ENCODE data around the gene KIAA1671.
"Not testable (repeated sequence)": the region's sequence is repeated elsewhere in the genome, so short reads cannot be mapped to it uniquely, and the experiment has no call there.

KIAA1671 gene

DNA sequence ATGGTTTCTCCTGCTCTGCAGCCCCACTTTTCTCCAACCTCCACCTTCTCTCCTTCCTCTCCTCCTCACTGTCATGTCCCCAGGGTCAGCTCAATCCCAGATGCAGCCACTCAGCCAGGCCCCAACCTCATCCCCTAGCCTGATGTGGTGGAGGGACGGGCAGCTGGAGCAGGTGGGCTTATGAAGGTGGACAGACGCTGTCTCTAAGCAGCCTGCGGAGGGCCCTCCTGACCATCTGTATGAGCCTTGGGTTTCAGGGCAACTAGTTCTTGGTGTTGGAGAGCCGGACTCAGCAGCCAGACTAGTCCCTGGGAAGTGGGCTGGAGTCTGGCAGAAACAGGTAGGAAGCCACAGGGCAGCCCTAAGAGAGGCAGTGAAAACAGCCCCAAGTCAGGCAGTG is 285.0 kb downstream of the KIAA1671 start:
- no peaks in the 10 kb centered on the region for H3K36me3 ChIP-seq (ENCODE audit: control insufficient read depth, insufficient read depth, low read length)
- H3K4me3 ChIP-seq (ENCODE audit: low read depth, low read length), result no peak overlapping the region
- no peak overlapping the region for H3K9ac ChIP-seq (ENCODE audit: low read depth, low read length)
- H3K27me3 ChIP-seq (ENCODE audit: control insufficient read depth, insufficient read depth, low read length), result no peaks in the 10 kb centered on the region
- no peaks in the 10 kb centered on the region for H3K9me3 ChIP-seq (ENCODE audit: control insufficient read depth, insufficient read depth, low read length)
- H3K4me1 ChIP-seq (ENCODE audit: control insufficient read depth, insufficient read depth, low read length), result no peaks in the 10 kb centered on the region

GRCh38 chr22:25238058-25238457 is 285.5 kb downstream of the KIAA1671 start:
- not testable (repeated sequence) for H3K9me3 ChIP-seq (ENCODE audit: control insufficient read depth, insufficient read depth, low read length); H3K4me3 ChIP-seq (ENCODE audit: low read depth, low read length); H3K4me1 ChIP-seq (ENCODE audit: control insufficient read depth, insufficient read depth, low read length); H3K36me3 ChIP-seq (ENCODE audit: control insufficient read depth, insufficient read depth, low read length); H3K27me3 ChIP-seq (ENCODE audit: control insufficient read depth, insufficient read depth, low read length); H3K9ac ChIP-seq (ENCODE audit: low read depth, low read length)
